ENCODE data around the gene CMIP.
"Not testable (repeated sequence)": the region's sequence is repeated elsewhere in the genome, so short reads cannot be mapped to it uniquely, and the experiment has no call there.

Gene CMIP

DNA sequence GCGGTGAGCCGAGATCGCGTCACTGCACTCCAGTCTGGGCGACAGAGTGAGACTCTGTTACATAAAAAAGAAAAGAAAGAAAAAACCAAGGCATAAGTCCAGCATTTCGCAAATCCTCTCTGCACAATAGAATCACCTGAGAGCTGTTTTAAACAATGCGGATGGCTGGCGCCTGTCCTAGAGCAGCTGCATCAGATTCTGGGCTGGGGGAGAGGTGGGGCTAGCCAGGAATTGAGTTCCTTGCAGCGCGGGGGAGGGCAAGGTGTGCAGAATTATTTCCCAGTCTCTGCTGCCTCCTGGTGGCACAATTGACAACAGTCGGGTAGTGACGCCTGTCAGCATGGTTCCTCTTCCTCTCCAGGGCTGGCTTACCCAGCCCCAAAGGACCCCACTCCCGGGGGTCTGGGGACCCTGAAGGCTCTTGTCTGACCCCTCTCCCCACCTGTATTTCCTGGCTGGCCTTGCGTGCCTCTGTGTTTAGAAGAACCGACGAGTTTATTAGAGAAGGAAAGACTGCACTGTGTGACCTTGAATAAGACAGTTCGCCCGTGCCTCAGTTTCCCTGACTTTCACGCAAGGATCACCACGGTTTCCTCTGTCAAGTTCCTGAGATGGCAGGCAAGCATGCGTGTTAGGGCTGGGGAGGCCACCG is 293.4 kb downstream of the CMIP start:
- DNase-seq = peak; percentile 82

DNA sequence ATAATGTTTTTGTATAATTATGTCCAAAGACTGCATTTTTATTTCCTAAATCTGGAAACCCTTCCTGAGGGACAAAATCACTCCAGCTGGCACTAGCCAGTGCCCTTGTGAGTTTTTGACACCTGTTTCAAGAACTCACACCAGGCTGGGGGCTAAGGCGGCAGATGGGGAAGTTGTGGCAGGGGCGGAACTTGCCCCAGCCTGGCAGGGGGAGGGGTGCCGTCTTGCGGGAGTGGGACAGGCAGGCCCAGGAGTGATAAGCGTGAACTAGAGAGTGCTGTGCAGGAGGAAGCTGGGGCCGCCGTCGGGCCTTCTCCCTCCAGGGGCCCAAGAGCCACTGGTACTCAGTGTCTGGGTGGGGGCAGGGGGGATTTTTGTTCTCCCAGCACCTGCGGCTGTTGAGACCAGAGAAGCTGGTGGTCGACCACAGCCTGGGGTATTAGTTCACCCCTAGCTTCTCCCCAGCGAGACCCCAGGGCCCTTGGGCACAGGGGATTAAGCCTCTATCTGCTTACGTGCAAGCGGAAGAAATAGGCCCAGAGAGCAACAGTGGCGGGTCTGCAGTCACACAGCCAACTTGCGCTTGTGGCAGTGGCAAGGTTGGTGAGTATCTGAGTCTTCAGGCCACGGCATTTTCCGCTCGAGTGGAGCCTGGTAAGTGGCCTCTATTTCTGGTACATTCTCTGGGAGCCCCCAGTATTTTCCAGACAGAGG is 294.3 kb downstream of the CMIP start:
- no peak for DNase-seq

GRCh38 chr16:81739503-81739902 is 294.9 kb downstream of the CMIP start:
- DNase-seq = no peak

DNA sequence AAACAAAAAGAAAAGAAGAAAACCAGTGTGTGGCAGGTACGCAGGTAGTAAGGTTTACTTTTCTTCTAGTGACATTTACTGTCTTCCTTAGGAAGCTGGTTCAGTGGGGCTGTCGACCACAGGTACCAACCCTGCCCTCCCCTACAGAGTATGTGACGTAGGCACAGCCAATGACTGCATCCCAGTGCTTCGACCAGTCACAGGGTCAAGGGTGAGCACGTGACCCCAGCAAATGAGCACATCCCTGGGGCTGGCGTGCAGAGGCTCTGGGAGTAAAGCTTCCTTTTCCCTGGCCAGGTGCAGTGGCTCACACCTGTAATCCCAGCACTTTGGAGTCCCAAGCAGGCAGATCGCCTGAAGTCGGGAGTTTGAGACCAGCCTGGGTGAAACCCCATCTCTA is 295.6 kb downstream of the CMIP start:
- DNase-seq = no peak

DNA sequence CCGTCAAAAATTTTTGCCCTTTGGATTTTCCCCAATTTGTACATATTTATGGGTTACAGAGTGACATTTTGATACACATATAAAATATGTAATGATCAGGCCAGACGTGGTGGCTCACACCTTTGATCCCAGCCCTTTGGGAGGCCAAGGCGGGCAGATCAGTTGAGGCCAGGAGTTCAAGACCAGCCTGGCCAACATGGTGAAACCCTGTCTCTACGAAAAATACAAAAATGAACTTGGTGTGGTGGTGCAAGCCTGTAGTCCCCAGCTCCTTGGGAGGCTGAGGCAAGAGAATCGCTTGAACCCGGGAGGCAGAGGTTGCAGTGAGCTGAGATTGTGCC is 296.8 kb downstream of the CMIP start:
- DNase-seq = not testable (repeated sequence)

DNA sequence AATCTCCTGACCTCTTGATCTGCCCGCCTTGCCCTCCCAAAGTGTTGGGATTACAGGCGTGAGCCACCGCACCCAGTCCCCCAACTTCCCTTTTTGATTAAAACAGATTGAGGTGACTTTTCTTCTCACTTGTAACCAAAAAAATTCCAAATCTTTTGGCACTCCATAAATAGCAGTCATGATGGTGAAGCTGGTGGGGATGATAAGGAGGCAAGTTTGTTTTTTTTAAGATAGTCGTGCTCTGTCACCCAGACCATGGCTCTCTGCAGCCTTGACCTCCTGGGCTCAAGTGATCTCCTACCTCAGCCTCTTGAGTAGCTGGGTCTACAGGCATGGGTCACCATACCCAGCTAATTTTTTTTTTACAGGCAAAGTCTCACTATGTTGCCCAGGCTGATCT is 299.8 kb downstream of the CMIP start:
- no peak for DNase-seq

DNA sequence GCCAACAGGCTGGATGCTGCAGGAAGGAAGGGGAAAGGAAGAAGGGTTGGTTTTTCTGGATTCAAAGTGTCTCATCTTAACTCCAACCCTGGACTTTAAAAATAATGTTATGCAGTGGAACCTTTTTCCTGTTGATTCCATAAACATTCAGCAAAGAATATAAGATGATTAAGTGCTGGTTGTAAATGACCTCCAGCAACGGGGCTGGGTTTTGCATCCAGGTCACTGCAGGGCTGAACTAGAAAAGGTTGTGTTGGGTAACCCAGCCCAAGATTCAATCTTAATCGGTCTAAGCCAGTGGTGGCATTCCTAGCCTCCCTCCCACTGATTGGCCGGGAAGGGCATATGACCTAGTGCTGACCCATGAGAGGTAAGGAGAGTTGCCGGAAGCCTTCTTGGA is 300.3 kb downstream of the CMIP start:
- no peak for DNase-seq

- DNase-seq = peak; percentile 76
These were observed 301.3 kb downstream of the CMIP start for GRCh38 chr16:81745704-81746558.

DNA sequence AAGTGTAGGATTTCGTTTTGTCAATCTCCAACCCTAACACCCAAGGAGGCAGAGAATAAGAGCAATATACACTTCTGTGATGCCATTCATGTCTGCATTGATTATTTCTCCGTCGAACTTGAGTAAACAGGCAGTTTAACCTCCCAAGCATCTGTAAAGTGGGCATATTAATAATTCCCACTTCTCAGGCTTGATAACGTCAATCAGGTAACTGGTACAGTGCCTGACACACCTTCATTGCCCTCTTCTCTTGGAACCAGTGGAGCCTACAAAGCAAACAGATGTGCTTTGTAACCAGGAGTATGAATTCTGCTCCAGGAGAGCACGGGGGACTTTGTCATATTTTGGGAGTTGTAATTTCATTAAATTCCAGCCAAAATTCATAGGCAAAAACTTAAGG is 302.0 kb downstream of the CMIP start:
- DNase-seq = no peak

- no peak for DNase-seq
These were observed 304.0 kb downstream of the CMIP start for GRCh38 chr16:81748476-81749198.

DNA sequence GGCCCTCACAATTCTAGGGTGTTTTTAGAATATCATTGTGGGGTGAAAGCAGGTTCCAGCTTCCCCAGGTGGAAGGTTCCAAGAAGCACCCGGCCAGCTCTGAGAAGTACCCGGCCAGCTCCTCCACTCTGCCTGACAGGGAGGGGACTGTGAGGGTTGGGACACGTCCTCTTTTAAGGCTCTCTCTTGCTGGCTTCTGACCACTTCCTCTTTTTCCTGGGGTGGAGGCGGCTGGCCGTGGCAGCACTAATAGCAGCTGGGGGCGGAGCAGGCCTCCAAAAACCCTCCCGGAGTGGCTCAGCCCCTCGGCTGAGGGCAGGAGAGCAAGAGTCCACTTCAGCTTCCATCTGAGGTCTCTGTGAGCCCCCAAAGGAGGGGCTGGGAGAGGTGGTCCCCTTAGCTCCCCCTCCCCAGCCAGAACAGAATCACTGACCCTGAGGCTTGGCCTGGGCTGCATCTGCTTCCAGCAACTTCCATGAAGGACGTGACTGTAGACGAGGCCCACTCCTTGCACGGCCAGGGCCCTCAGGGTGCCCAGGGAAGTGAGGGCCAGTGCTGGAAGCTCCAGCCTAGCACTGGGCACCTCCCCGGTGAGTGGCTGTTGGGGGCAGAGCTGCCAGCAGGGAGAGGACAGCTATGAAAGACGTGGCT is 307.7 kb downstream of the CMIP start:
- no peak for DNase-seq

DNA sequence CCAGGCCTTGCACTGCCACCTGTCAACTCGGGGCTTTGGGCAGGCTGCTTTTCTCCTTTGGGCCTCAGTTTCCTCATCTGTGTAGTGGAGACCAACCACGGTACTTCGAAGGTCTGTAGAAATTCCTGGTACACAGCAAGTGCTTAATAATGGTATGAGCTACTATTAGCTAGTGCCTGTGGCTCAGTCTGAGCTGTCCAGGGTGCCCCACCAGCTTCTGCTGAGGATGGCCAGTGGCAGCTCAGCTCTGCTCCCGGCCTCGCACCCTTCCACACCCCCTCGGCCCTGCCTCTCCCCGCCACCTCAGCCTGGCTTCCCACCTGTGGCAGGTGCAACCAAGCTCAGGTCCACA is 308.2 kb downstream of the CMIP start:
- DNase-seq = no peak

- no peak for DNase-seq
These were observed 310.2 kb downstream of the CMIP start for GRCh38 chr16:81754858-81755257.

DNA sequence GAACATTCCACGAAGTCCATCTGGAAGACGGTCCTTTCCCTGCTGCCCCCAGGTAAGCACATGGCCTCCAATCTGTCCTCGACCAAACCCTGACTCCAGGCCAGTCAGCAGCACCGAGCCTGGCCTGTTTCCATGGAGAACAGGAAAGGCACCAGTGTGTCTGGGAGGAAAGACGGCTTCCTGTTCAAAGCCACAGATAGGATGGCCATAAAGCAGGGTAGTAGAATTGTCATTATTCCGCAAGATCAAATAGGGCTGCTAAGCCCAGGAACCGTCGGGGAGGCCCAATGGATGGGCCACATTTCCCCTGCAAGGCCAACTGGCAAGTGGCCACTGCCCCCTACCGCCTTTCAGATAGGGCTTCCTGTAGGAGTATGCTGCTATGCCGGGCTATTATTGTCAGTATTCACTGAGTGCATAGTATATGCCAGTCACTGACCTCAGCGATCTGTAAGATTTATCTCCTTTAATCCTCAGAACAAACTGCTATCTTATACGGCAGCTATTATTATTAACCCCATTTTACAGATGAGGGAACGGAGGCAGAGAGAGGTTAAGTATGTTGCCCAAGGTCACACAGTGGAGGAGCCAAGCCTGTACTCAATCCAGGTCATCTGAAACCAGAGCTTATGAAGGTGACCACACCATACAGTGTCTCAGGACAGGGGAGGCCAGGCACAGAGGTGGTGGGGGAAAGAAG is 311.5 kb downstream of the CMIP start:
- DNase-seq = no peak

- no peak for DNase-seq
These were observed 312.2 kb downstream of the CMIP start for GRCh38 chr16:81756615-81757356.

DNA sequence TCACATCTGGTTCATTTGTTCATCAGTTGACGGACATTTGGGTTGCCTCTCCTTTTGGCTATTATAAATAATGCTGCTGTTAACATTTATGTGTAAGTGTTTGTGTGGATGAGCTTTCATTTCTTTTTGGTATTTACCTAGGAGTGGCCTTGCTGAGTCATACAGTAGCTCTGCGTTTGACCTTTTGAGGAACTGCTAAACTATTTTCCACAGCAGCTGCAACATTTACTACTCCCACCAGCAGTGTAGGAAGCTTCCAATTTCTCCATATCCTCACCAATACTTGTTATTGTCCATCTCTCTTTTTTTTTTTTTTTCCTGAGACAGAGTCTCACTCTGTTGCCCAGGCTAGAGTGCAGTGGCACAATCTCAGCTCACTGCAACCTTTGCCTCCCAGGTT is 313.8 kb downstream of the CMIP start:
- no peak for DNase-seq

Measured in activated CD4-positive, CD25-positive, alpha-beta regulatory T cell treated with anti-CD3 and anti-CD28 coated beads, Interleukin-2, amount 50 U/mL, for 72 hours (primary cell).